ENCODE measurements around the gene FOXK2.

DNA sequence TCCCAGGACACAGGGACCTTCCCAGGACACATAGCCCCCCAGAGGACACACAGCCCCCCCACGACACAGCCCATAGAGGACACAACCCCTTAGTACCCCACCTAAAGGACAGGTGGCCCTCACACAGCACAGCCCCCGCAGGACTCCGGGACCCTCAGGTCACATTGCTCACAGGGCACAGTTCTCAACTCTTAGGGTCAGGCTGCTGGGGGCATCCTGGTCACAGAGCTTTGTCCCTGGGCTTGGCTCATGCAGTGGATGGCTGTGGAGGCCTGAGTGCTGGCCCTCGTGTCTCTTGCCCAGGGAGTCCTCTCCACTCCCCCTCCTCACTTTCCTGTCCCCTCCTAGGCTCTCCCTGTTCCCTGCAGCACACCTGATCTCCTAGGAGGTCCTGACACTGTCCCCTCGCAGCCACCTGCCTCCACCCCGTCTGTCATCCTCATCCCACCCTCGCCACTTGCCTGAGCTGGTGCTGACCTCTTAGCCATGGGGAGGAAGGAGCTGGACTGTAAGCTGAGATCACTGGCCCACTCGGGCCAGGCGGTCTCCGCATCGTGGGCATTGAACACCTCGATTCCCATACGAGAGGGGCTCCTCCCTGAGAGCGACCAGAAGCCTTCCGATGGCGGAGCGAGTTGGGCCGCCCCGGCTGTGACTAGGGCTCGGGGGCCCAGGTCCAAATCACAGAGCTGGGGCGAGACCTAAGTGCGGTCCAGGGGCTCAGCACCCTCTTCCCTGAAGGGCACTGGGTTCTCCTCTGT lies 130.1 kb downstream of the FOXK2 start:
- TF ChIP-seq, protein P1, sequence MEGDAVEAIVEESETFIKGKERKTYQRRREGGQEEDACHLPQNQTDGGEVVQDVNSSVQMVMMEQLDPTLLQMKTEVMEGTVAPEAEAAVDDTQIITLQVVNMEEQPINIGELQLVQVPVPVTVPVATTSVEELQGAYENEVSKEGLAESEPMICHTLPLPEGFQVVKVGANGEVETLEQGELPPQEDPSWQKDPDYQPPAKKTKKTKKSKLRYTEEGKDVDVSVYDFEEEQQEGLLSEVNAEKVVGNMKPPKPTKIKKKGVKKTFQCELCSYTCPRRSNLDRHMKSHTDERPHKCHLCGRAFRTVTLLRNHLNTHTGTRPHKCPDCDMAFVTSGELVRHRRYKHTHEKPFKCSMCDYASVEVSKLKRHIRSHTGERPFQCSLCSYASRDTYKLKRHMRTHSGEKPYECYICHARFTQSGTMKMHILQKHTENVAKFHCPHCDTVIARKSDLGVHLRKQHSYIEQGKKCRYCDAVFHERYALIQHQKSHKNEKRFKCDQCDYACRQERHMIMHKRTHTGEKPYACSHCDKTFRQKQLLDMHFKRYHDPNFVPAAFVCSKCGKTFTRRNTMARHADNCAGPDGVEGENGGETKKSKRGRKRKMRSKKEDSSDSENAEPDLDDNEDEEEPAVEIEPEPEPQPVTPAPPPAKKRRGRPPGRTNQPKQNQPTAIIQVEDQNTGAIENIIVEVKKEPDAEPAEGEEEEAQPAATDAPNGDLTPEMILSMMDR (IDR thresholded peaks at IDR 0.05) = no peak
- TF ChIP-seq GRHL2 (CRISPR knock-in tag; IDR thresholded peaks at IDR 0.05; ENCODE audit: insufficient replicate concordance, severe bottlenecking) = no peak
- TF ChIP-seq CREB1 (CRISPR knock-in tag; IDR thresholded peaks at IDR 0.05) = no peak
- TF ChIP-seq ETV6 (CRISPR knock-in tag; IDR thresholded peaks at IDR 0.05) = no peak
- TF ChIP-seq SP1 (CRISPR knock-in tag; conservative IDR thresholded peaks at IDR 0.05) = no peak
- TF ChIP-seq, protein P2, sequence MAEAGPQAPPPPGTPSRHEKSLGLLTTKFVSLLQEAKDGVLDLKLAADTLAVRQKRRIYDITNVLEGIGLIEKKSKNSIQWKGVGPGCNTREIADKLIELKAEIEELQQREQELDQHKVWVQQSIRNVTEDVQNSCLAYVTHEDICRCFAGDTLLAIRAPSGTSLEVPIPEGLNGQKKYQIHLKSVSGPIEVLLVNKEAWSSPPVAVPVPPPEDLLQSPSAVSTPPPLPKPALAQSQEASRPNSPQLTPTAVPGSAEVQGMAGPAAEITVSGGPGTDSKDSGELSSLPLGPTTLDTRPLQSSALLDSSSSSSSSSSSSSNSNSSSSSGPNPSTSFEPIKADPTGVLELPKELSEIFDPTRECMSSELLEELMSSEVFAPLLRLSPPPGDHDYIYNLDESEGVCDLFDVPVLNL (CRISPR knock-in tag; IDR thresholded peaks at IDR 0.05; ENCODE audit: borderline replicate concordance, low read depth) = no peak
- no peak for TF ChIP-seq JUN (CRISPR knock-in tag; IDR thresholded peaks at IDR 0.05)
- TF ChIP-seq MXD4 (CRISPR knock-in tag; IDR thresholded peaks at IDR 0.05; ENCODE audit: borderline replicate concordance) = no peak
- no peak for TF ChIP-seq NFE2L1 (CRISPR knock-in tag; IDR thresholded peaks at IDR 0.05)
- no peak for TF ChIP-seq ZNF263 (CRISPR knock-in tag; IDR thresholded peaks at IDR 0.05; ENCODE audit: low read depth)
- TF ChIP-seq ELF4 (CRISPR knock-in tag; IDR thresholded peaks at IDR 0.05; ENCODE audit: low read depth) = no peak
- no peak for TF ChIP-seq CBFB (CRISPR knock-in tag; IDR thresholded peaks at IDR 0.05; ENCODE audit: low read depth)
- TF ChIP-seq JAZF1 (CRISPR knock-in tag; IDR thresholded peaks at IDR 0.05) = no peak
- TF ChIP-seq, protein P3, sequence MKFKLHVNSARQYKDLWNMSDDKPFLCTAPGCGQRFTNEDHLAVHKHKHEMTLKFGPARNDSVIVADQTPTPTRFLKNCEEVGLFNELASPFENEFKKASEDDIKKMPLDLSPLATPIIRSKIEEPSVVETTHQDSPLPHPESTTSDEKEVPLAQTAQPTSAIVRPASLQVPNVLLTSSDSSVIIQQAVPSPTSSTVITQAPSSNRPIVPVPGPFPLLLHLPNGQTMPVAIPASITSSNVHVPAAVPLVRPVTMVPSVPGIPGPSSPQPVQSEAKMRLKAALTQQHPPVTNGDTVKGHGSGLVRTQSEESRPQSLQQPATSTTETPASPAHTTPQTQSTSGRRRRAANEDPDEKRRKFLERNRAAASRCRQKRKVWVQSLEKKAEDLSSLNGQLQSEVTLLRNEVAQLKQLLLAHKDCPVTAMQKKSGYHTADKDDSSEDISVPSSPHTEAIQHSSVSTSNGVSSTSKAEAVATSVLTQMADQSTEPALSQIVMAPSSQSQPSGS (CRISPR knock-in tag; IDR thresholded peaks at IDR 0.05; ENCODE audit: borderline replicate concordance, low read depth) = no peak

All from WTC11 (cell line).